Measurements from ENCODE around the gene ZNF524. TPM values are rescaled to one million over a fixed set of nuclear protein-coding genes. Genes with fewer than 3 reads are reported as not detected.

Gene ZNF524
- total and polyA plus RNA-seq, 10 of the 15 experiments (the other 5 are each of a cell fraction or from before 2014, with no cell fraction given): 0.47 to 18.6 (median 12.4) TPM; not detected in 1

DNA sequence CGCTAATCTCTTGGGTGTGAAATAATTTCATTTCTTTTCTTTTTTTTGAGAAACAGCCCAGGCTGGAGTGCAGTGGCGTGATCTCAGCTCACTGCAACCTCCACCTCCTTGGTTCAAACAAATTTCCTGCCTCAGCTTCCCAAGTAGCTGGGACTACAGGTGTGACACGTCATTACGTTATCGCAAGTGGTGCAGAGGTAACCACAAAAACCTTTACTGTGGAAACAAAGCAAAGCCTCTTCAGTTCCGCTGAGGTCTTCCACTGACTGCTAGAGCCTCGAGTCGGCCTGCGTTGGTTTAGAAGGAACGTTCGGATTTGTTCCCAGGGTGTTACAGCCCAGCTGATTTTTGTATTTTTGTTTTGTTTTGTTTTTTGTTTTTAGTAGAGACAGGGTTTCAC, 26.3 kb downstream of the ZNF524 start:
- Histone ChIP-seq H3K27me3 (replicated peaks in 1 of 2; ENCODE audit: control insufficient read depth in 2 of 2, insufficient read depth in 2 of 2, low read length in 1 of 2) (no peaks in the 10 kb centered on the region), H3K9ac (ENCODE audit: control insufficient read depth, insufficient read depth, low read length) (no peak overlapping the region), H3K4me1 (ENCODE audit: control insufficient read depth, insufficient read depth, low read length) (peaks cover 9% of the 10 kb centered on the region; the same call in 1 of the 2 replicates), H3K4me2 (ENCODE audit: control insufficient read depth, insufficient read depth) (peak overlapping the region; percentile 60), H3K36me3 (ENCODE audit: control insufficient read depth in 2 of 2, insufficient read depth in 2 of 2, low read length in 1 of 2) (no peaks in the 10 kb centered on the region), H4K20me1 (ENCODE audit: control insufficient read depth, insufficient read depth) (no peaks in the 10 kb centered on the region), H3K27ac (ENCODE audit: control insufficient read depth, insufficient read depth) (no peak overlapping the region; the same call in 1 of the 2 replicates), H3K79me2 (ENCODE audit: control insufficient read depth, insufficient read depth, low read length) (no peaks in the 10 kb centered on the region), H2AFZ (ENCODE audit: control insufficient read depth, low read depth, low read length) (peak overlapping the region; percentile 35; the same call in 1 of the 2 replicates), H3K9me3 (replicated peaks; ENCODE audit: control insufficient read depth, insufficient read depth, low read length) (no peaks in the 10 kb centered on the region; the same call in 2 of the 3 replicates), H3K4me3 (no peak overlapping the region)
- intact Hi-C loops (cut with micrococcal nuclease; ENCODE audit: unreplicated experiment): no loop called here
- DNase-seq (ENCODE audit: low read depth, low spot score) (no peak), ATAC-seq (peak; percentile 19; the same call in 2 of the 3 replicates), FAIRE-seq (peak; percentile 96)
- in situ Hi-C loops (cut with MboI): loop anchor here (5.0 kb wide), 1 partner anchor 484 kb away; no protein-coding TSS in a partner anchor
- ChIA-PET SMC1A (ENCODE audit: uncharacterized antibody, unreplicated experiment) (interaction anchor here (0.6 to 2.0 kb wide), 7 partner anchors 20 to 165 kb away, joined by 3 to 5 read pairs (median 3); partner anchors contain the start of genes ISOC2 and U2AF2), CTCF (interaction anchor here (0.7 to 7.9 kb wide), 11 partner anchors 12 to 722 kb away, joined by 3 to 76 read pairs (median 7); partner anchors contain the start of genes FIZ1, U2AF2, ZNF628 and ZNF865), POLR2A (interaction anchor here (0.8 to 1.5 kb wide), 4 partner anchors 20 to 165 kb away, joined by 3 to 5 read pairs (median 4); partner anchors contain the start of gene ISOC2), RAD21 (ENCODE audit: unreplicated experiment) (interaction anchor here (0.9 to 2.5 kb wide), 7 partner anchors 7 to 123 kb away, joined by 3 to 12 read pairs (median 6); partner anchors contain the start of genes FIZ1, U2AF2 and ZNF579)
- 57% methylated on average over 11 of the region's 11 CpGs for WGBS (ENCODE audit: insufficient coverage, insufficient replicate concordance, low lambda C conversion rate, missing lambda C conversion rate)
- no TSS peak for BruUV-seq (replicated peaks)
- no peak for TF ChIP-seq MEF2A (IDR thresholded peaks at IDR 0.05; ENCODE audit: insufficient read depth, low read depth, low read length)
- TF ChIP-seq HCFC1 (IDR thresholded peaks at IDR 0.05; ENCODE audit: low read length): no peak
- peak; percentile 54; the same call in 1 of the 2 replicates for TF ChIP-seq CBFB (IDR thresholded peaks at IDR 0.05; ENCODE audit: low read depth)
- peak; percentile 91 for TF ChIP-seq EED (IDR thresholded peaks at IDR 0.05; ENCODE audit: low read depth)
- TF ChIP-seq, protein P1, sequence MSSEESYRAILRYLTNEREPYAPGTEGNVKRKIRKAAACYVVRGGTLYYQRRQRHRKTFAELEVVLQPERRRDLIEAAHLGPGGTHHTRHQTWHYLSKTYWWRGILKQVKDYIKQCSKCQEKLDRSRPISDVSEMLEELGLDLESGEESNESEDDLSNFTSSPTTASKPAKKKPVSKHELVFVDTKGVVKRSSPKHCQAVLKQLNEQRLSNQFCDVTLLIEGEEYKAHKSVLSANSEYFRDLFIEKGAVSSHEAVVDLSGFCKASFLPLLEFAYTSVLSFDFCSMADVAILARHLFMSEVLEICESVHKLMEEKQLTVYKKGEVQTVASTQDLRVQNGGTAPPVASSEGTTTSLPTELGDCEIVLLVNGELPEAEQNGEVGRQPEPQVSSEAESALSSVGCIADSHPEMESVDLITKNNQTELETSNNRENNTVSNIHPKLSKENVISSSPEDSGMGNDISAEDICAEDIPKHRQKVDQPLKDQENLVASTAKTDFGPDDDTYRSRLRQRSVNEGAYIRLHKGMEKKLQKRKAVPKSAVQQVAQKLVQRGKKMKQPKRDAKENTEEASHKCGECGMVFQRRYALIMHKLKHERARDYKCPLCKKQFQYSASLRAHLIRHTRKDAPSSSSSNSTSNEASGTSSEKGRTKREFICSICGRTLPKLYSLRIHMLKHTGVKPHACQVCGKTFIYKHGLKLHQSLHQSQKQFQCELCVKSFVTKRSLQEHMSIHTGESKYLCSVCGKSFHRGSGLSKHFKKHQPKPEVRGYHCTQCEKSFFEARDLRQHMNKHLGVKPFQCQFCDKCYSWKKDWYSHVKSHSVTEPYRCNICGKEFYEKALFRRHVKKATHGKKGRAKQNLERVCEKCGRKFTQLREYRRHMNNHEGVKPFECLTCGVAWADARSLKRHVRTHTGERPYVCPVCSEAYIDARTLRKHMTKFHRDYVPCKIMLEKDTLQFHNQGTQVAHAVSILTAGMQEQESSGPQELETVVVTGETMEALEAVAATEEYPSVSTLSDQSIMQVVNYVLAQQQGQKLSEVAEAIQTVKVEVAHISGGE (CRISPR knock-in tag; IDR thresholded peaks at IDR 0.05): peak; percentile 64
- no peak for TF ChIP-seq NR2C2 (IDR thresholded peaks at IDR 0.05; ENCODE audit: borderline replicate concordance, control insufficient read depth, insufficient read length, low read depth)
- TF ChIP-seq ZNF274 (IDR thresholded peaks at IDR 0.05; ENCODE audit: insufficient read depth, insufficient read length): no peak
- TF ChIP-seq, protein P2, sequence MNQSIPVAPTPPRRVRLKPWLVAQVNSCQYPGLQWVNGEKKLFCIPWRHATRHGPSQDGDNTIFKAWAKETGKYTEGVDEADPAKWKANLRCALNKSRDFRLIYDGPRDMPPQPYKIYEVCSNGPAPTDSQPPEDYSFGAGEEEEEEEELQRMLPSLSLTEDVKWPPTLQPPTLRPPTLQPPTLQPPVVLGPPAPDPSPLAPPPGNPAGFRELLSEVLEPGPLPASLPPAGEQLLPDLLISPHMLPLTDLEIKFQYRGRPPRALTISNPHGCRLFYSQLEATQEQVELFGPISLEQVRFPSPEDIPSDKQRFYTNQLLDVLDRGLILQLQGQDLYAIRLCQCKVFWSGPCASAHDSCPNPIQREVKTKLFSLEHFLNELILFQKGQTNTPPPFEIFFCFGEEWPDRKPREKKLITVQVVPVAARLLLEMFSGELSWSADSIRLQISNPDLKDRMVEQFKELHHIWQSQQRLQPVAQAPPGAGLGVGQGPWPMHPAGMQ (IDR thresholded peaks at IDR 0.05; ENCODE audit: borderline replicate concordance): no peak
- TF ChIP-seq CREB1 (IDR thresholded peaks at IDR 0.05; ENCODE audit: low read depth): peak; percentile 48; the same call in 1 of the 2 replicates
- TF ChIP-seq BCL11A (IDR thresholded peaks at IDR 0.05; ENCODE audit: low read depth, low read length): no peak
- no peak for TF ChIP-seq JUND (IDR thresholded peaks at IDR 0.05; ENCODE audit: low read depth, low read length)
- TF ChIP-seq, protein P3, sequence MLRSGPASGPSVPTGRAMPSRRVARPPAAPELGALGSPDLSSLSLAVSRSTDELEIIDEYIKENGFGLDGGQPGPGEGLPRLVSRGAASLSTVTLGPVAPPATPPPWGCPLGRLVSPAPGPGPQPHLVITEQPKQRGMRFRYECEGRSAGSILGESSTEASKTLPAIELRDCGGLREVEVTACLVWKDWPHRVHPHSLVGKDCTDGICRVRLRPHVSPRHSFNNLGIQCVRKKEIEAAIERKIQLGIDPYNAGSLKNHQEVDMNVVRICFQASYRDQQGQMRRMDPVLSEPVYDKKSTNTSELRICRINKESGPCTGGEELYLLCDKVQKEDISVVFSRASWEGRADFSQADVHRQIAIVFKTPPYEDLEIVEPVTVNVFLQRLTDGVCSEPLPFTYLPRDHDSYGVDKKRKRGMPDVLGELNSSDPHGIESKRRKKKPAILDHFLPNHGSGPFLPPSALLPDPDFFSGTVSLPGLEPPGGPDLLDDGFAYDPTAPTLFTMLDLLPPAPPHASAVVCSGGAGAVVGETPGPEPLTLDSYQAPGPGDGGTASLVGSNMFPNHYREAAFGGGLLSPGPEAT (IDR thresholded peaks at IDR 0.05; ENCODE audit: low read depth): peak; percentile 44; the same call in 1 of the 2 replicates
- no peak for TF ChIP-seq YY1 (IDR thresholded peaks at IDR 0.05; ENCODE audit: low read depth, low read length)
- TF ChIP-seq, protein P4, sequence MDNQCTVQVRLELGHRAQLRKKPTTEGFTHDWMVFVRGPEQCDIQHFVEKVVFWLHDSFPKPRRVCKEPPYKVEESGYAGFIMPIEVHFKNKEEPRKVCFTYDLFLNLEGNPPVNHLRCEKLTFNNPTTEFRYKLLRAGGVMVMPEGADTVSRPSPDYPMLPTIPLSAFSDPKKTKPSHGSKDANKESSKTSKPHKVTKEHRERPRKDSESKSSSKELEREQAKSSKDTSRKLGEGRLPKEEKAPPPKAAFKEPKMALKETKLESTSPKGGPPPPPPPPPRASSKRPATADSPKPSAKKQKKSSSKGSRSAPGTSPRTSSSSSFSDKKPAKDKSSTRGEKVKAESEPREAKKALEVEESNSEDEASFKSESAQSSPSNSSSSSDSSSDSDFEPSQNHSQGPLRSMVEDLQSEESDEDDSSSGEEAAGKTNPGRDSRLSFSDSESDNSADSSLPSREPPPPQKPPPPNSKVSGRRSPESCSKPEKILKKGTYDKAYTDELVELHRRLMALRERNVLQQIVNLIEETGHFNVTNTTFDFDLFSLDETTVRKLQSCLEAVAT (IDR thresholded peaks at IDR 0.05): peak; percentile 25; the same call in 1 of the 2 replicates
- TF ChIP-seq NR2F1 (conservative IDR thresholded peaks at IDR 0.05): 0 out of 2 replicates have a peak, but pooled peaks have one; percentile 14
- 0 out of 2 replicates have a peak, but pooled peaks have one; percentile 29 for TF ChIP-seq ATF7 (IDR thresholded peaks at IDR 0.05; ENCODE audit: low read depth)
- TF ChIP-seq GABPA (IDR thresholded peaks at IDR 0.05; ENCODE audit: low read depth): 0 out of 2 replicates have a peak, but pooled peaks have one; percentile 34

Measured in GM12878 (cell line).